MM.1S (cell line): ENCODE measurements around the gene LMNA.

Source experiments
- DNase-seq: peaks from one replicate; pipeline ENCODE4 v3.0.0-alpha.2; 2015
- H2AFZ ChIP-seq: fragments of 300-600 bp; sonication (generic); 2 replicates; pipeline ENCODE4 v1.6.0; 2016; ENCODE audit warnings: antibody characterized with exemption, low read length
- H3F3A ChIP-seq: fragments of 300-600 bp; sonication (generic); 2 replicates; pipeline ENCODE4 v1.6.1; 2016; ENCODE audit warnings: mild to moderate bottlenecking, antibody characterized with exemption, low read length, moderate library complexity, mixed read lengths; ENCODE audit not compliant: insufficient read depth
- H3K27ac ChIP-seq: fragments of 300-600 bp; sonication (generic); 2 replicates; pipeline ENCODE4 v1.5.1; 2016; ENCODE audit warnings: mild to moderate bottlenecking, low read length
- H3K27me3 ChIP-seq: fragments of 300-600 bp; sonication (generic); replicated peaks from 2 replicates; pipeline ENCODE4 v1.6.0; 2016; ENCODE audit warnings: low read length; ENCODE audit not compliant: insufficient read depth
- H3K36me3 ChIP-seq: fragments of 300-600 bp; sonication (generic); replicated peaks from 2 replicates; pipeline ENCODE4 v1.6.1; 2016; ENCODE audit warnings: mild to moderate bottlenecking, low read length, mixed read lengths; ENCODE audit not compliant: insufficient read depth
- H3K4me1 ChIP-seq: fragments of 300-600 bp; sonication (generic); 2 replicates; pipeline ENCODE4 v1.6.1; 2016; ENCODE audit warnings: low read length, mixed read lengths
- H3K4me2 ChIP-seq: fragments of 300-600 bp; sonication (generic); 2 replicates; pipeline ENCODE4 v1.6.0; 2016; ENCODE audit warnings: low read depth, low read length
- H3K4me3 ChIP-seq: fragments of 300-600 bp; sonication (generic); 2 replicates; pipeline ENCODE4 v1.5.1; 2016; ENCODE audit warnings: low read length, mixed read lengths
- H3K79me2 ChIP-seq: fragments of 300-600 bp; sonication (generic); 2 replicates; pipeline ENCODE4 v1.6.1; 2016; ENCODE audit warnings: mixed run types, low read length, mixed read lengths
- H3K9ac ChIP-seq: fragments of 300-600 bp; sonication (generic); 2 replicates; pipeline ENCODE4 v1.6.1; 2016; ENCODE audit warnings: low read length, mixed read lengths
- H3K9me2 ChIP-seq: fragments of 300-600 bp; sonication (generic); replicated peaks from 2 replicates; pipeline ENCODE4 v1.6.1; 2016; ENCODE audit warnings: mild to moderate bottlenecking, low read length, mixed read lengths; ENCODE audit not compliant: insufficient read depth
- H3K9me3 ChIP-seq: fragments of 300-600 bp; sonication (generic); replicated peaks from 2 replicates; pipeline ENCODE4 v1.6.1; 2016; ENCODE audit warnings: mild to moderate bottlenecking, low read length, mixed read lengths; ENCODE audit not compliant: insufficient read depth
- H4K20me1 ChIP-seq: fragments of 300-600 bp; sonication (generic); 2 replicates; pipeline ENCODE4 v1.6.1; 2016; ENCODE audit warnings: mild to moderate bottlenecking, low read length, moderate library complexity, mixed read lengths; ENCODE audit not compliant: insufficient read depth
- CTCF ChIP-seq: fragments of 300-600 bp; sonication (generic); IDR thresholded peaks from 2 replicates; pipeline ENCODE4 v1.5.1; 2016; ENCODE audit warnings: antibody characterized with exemption, low read length, mixed read lengths
- EZH2 ChIP-seq: fragments of 300-600 bp; sonication (generic); optimal IDR thresholded peaks from 2 replicates; pipeline ENCODE3; 2017; ENCODE audit warnings: low read depth, mild to moderate bottlenecking, antibody characterized with exemption, low read length, mixed read lengths
- EZH2phosphoT487 ChIP-seq: fragments of 300-600 bp; sonication (generic); IDR thresholded peaks from 2 replicates; pipeline ENCODE4 v1.6.1; 2018; ENCODE audit warnings: antibody characterized with exemption, low read length

Gene LMNA

DNA sequence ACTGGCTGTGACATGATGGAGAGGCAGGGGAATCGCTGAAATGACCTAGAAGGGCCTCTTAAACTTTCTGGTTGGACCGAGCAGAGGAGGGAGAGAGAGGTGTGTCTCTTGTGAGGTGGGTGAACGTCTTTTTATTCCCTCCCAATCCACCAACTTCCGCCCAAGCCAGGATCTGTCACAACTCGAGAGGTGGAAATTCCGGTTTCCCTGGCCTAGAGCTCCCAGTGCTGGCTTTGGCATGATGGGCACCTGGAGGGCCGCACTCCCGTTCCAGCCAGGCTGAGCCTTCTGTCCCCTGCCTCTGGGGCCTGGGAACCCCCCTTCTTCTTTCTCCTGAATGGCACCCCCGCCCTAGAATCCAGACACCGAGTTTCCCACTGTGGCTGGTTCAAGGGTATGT is 38.9 kb downstream of the LMNA start, which contains the start of gene SEMA4A:
Gene SEMA4A (plus strand): TSS at position 224 of the 400 bp plus-strand sequence. CDS start 994 bp downstream, outside the sequence.
- DNase-seq = no peak
- no peaks in the 10 kb centered on the region for H4K20me1 ChIP-seq
- H3K27ac ChIP-seq = peak within 1 kb of the TSS; percentile 91
- H2AFZ ChIP-seq = no peak within 1 kb of the TSS
- peak within 1 kb of the TSS; percentile 86 for H3K4me3 ChIP-seq
- peak within 1 kb of the TSS; percentile 99 for H3K4me2 ChIP-seq
- peaks cover 58% of the 10 kb centered on the region for H3K4me1 ChIP-seq
- H3K36me3 ChIP-seq = peaks cover under 1% of the 10 kb centered on the region; the same call in 1 of the 2 replicates
- no peaks in the 10 kb centered on the region for H3K9me2 ChIP-seq
- no peaks in the 10 kb centered on the region for H3K9me3 ChIP-seq
- TF ChIP-seq CTCF = no peak
- no peak for TF ChIP-seq EZH2
- no peak for TF ChIP-seq EZH2phosphoT487
- H3F3A ChIP-seq = peaks cover 91% of the 10 kb centered on the region
- H3K27me3 ChIP-seq = no peaks in the 10 kb centered on the region
- H3K9ac ChIP-seq = peak within 1 kb of the TSS; percentile 90
- peaks cover 71% of the 10 kb centered on the region for H3K79me2 ChIP-seq

DNA sequence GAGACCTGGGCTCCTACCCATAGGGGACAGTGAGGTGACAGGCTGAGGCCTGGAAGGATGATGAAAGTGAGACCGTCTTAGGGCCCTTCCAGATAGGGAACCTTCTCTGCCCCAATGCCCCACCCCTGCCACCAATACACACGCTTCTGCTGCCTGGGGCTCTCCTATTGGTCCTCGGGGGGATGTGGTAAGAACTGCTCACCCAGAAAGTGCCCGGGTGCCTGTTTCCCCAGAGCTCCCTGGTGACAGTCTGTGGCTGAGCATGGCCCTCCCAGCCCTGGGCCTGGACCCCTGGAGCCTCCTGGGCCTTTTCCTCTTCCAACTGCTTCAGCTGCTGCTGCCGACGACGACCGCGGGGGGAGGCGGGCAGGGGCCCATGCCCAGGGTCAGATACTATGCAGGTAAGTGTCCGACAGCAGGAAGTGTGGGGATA is 39.8 kb downstream of the LMNA start:
- Histone ChIP-seq H3K36me3 (peaks cover 10% of the 10 kb centered on the region), H3K27me3 (no peaks in the 10 kb centered on the region), H3K9ac (peak overlapping the region; percentile 90), H3K79me2 (peaks cover 81% of the 10 kb centered on the region), H3K4me3 (peak overlapping the region; percentile 86), H2AFZ (no peak overlapping the region), H3K9me2 (no peaks in the 10 kb centered on the region), H3K4me1 (peaks cover 60% of the 10 kb centered on the region), H3K27ac (peak overlapping the region; percentile 91), H3F3A (peaks cover 92% of the 10 kb centered on the region), H4K20me1 (no peaks in the 10 kb centered on the region), H3K4me2 (peak overlapping the region; percentile 99), H3K9me3 (no peaks in the 10 kb centered on the region)
- peak; percentile 95 for DNase-seq
- no peak for TF ChIP-seq EZH2
- peak; percentile 35; the same call in 1 of the 2 replicates for TF ChIP-seq CTCF

GRCh38 chr1:156155756-156156510 is 41.4 kb downstream of the LMNA start:
- H3K27me3 ChIP-seq = no peaks in the 10 kb centered on the region
- H3K36me3 ChIP-seq = peaks cover 23% of the 10 kb centered on the region
- peak; percentile 65 for DNase-seq
- TF ChIP-seq EZH2phosphoT487 = no peak
- no peak for TF ChIP-seq CTCF
- no peak for TF ChIP-seq EZH2
- H3K4me1 ChIP-seq = peaks cover 63% of the 10 kb centered on the region
- H3K4me2 ChIP-seq = peak overlapping the region; percentile 99
- peaks cover 92% of the 10 kb centered on the region for H3F3A ChIP-seq
- H3K9ac ChIP-seq = peak overlapping the region; percentile 90
- H3K27ac ChIP-seq = peak overlapping the region; percentile 91
- no peaks in the 10 kb centered on the region for H4K20me1 ChIP-seq
- peaks cover 85% of the 10 kb centered on the region for H3K79me2 ChIP-seq
- no peaks in the 10 kb centered on the region for H3K9me3 ChIP-seq
- no peak overlapping the region for H2AFZ ChIP-seq
- H3K4me3 ChIP-seq = peak overlapping the region; percentile 86
- H3K9me2 ChIP-seq = no peaks in the 10 kb centered on the region
